WTC11 (cell line): ENCODE data around the gene PTPRK. TPM values are rescaled to one million over a fixed set of nuclear protein-coding genes. Genes with fewer than 3 reads are reported as not detected.

ENCODE experiments used
- ATAC-seq: fragments of 200-7000 bp; cut with Tn5 transposase; 2 replicates; pipeline ENCODE4 v1.10.0; 2021; ENCODE audit warnings: mild to moderate bottlenecking, moderate library complexity
- CTCF ChIA-PET: fragments of 300-600 bp; sonication (Branson Sonifier 250); formaldehyde crosslinking; loops from one replicate; lab custom pipeline; 2021; ENCODE audit warnings: antibody characterized with exemption; lab: Charles Lee
- POLR2A ChIA-PET: fragments of 350-600 bp; sonication (Branson Sonifier 250); formaldehyde crosslinking; loops from one replicate; lab custom pipeline; 2021; ENCODE audit warnings: antibody characterized with exemption; lab: Charles Lee
- DNase-seq: peaks from one replicate; pipeline ENCODE4 v3.0.0; 2021; ENCODE audit warnings: low spot score
- H3K27ac Mint-ChIP-seq: 2 replicates; pipeline ENCODE4 v1.8.0; 2021; ENCODE audit warnings: mixed read lengths
- H3K27me3 Mint-ChIP-seq: 2 replicates; pipeline ENCODE4 v1.8.0; 2021; ENCODE audit warnings: low read depth, mild to moderate bottlenecking, moderate library complexity, mixed read lengths
- H3K36me3 Mint-ChIP-seq: 2 replicates; pipeline ENCODE4 v1.8.0; 2021; ENCODE audit warnings: mixed read lengths
- H3K4me1 Mint-ChIP-seq: 2 replicates; pipeline ENCODE4 v1.8.0; 2022; ENCODE audit warnings: mixed read lengths
- H3K4me3 Mint-ChIP-seq: 2 replicates; pipeline ENCODE4 v1.8.0; 2021; ENCODE audit warnings: mild to moderate bottlenecking, moderate library complexity, mixed read lengths
- H3K9me3 Mint-ChIP-seq: 2 replicates; pipeline ENCODE4 v1.8.0; 2021; ENCODE audit warnings: mixed read lengths
- AFF4 ChIP-seq: sonication (generic); formaldehyde crosslinking; IDR thresholded peaks from 2 replicates; pipeline ENCODE4 v1.8.1; 2023; ENCODE audit warnings: mild to moderate bottlenecking, missing genetic modification reagents, borderline replicate concordance
- CREM ChIP-seq: sonication (generic); formaldehyde crosslinking; IDR thresholded peaks from 2 replicates; pipeline ENCODE4 v1.8.1; 2022; ENCODE audit warnings: mild to moderate bottlenecking, missing genetic modification reagents, moderate library complexity
- E2F5 ChIP-seq: sonication (generic); formaldehyde crosslinking; IDR thresholded peaks from 2 replicates; pipeline ENCODE4 v1.8.1; 2022; ENCODE audit warnings: mild to moderate bottlenecking, moderate library complexity, missing genetic modification reagents
- FOXJ3 ChIP-seq: sonication (generic); formaldehyde crosslinking; IDR thresholded peaks from 2 replicates; pipeline ENCODE4 v1.9.0; 2021; ENCODE audit warnings: missing genetic modification reagents, mild to moderate bottlenecking, borderline replicate concordance
- GRHL2 ChIP-seq: fragments of 250-450 bp; sonication (Bioruptor Pico); IDR thresholded peaks from 2 replicates; pipeline ENCODE4 v1.8.0; 2022; ENCODE audit warnings: mild to moderate bottlenecking, moderate library complexity; ENCODE audit not compliant: insufficient replicate concordance, severe bottlenecking
- GTF2I ChIP-seq: fragments of 250-450 bp; sonication (Bioruptor Pico); conservative IDR thresholded peaks from 2 replicates; pipeline ENCODE4 v1.4.0; 2021; ENCODE audit warnings: mild to moderate bottlenecking
- NFE2L1 ChIP-seq: sonication (generic); formaldehyde crosslinking; IDR thresholded peaks from 2 replicates; pipeline ENCODE4 v1.8.1; 2023; ENCODE audit warnings: missing genetic modification reagents
- NR3C1 ChIP-seq: sonication (generic); formaldehyde crosslinking; conservative IDR thresholded peaks from 2 replicates; pipeline ENCODE4 v1.8.1; 2023; ENCODE audit warnings: low read depth, mild to moderate bottlenecking, missing genetic modification reagents
- PRDM15 ChIP-seq: sonication (generic); formaldehyde crosslinking; IDR thresholded peaks from 2 replicates; pipeline ENCODE4 v1.8.0; 2022; ENCODE audit warnings: missing genetic modification reagents
- RELA ChIP-seq: sonication (generic); formaldehyde crosslinking; IDR thresholded peaks from 2 replicates; pipeline ENCODE4 v1.8.1; 2022; ENCODE audit warnings: missing genetic modification reagents, mild to moderate bottlenecking, borderline replicate concordance
- SMAD4 ChIP-seq: sonication (generic); formaldehyde crosslinking; IDR thresholded peaks from 2 replicates; pipeline ENCODE4 v1.8.0; 2022; ENCODE audit warnings: mild to moderate bottlenecking, missing genetic modification reagents
- TEAD4 ChIP-seq: sonication (generic); formaldehyde crosslinking; IDR thresholded peaks from 2 replicates; pipeline ENCODE4 v1.8.0; 2022; ENCODE audit warnings: mild to moderate bottlenecking, missing genetic modification reagents
- ZNF423 ChIP-seq: fragments of 250-450 bp; sonication (Bioruptor Pico); IDR thresholded peaks from 2 replicates; pipeline ENCODE4 v2.1.2; 2022; ENCODE audit warnings: mild to moderate bottlenecking, moderate library complexity
- ZSCAN18 ChIP-seq: fragments of 250-450 bp; sonication (Bioruptor Pico); IDR thresholded peaks from 2 replicates; pipeline ENCODE4 v2.1.2; 2022; ENCODE audit warnings: mild to moderate bottlenecking, moderate library complexity
- total RNA-seq: library from RNA; stranded (reverse); gene quantifications from 3 replicates; pipeline ENCODE4 v1.2.3, GENCODE V29; 2021
- TF ChIP-seq, protein P1 (sequence below): sonication (generic); formaldehyde crosslinking; IDR thresholded peaks from 2 replicates; pipeline ENCODE4 v1.8.0; 2022; ENCODE audit warnings: mild to moderate bottlenecking, missing genetic modification reagents
- TF ChIP-seq, protein P2 (sequence below): sonication (generic); formaldehyde crosslinking; conservative IDR thresholded peaks from 2 replicates; pipeline ENCODE4 v1.8.1; 2022; ENCODE audit warnings: mild to moderate bottlenecking, missing genetic modification reagents
- TF ChIP-seq, protein P3 (sequence below): sonication (generic); formaldehyde crosslinking; IDR thresholded peaks from 2 replicates; pipeline ENCODE4 v1.8.1; 2022; ENCODE audit warnings: low read depth, mild to moderate bottlenecking, moderate library complexity, missing genetic modification reagents, borderline replicate concordance
- TF ChIP-seq, protein P4 (sequence below): sonication (generic); formaldehyde crosslinking; IDR thresholded peaks from 2 replicates; pipeline ENCODE4 v1.8.0; 2023; ENCODE audit warnings: mild to moderate bottlenecking, missing genetic modification reagents

PTPRK gene
- total RNA-seq, 1 experiment from 2014 or later = 44.8 TPM

GRCh38 chr6:128235556-128235955, 284.8 kb downstream of the PTPRK start:
- H3K27ac Mint-ChIP-seq = no peak overlapping the region
- ATAC-seq (no peak), DNase-seq (no peak)
- no peak overlapping the region for H3K4me3 Mint-ChIP-seq
- peaks cover 6% of the 10 kb centered on the region for H3K4me1 Mint-ChIP-seq
- CTCF ChIA-PET = no interaction called here
- no peak for TF ChIP-seq RELA (CRISPR knock-in tag)
- no peak for TF ChIP-seq E2F5 (CRISPR knock-in tag)
- TF ChIP-seq PRDM15 (CRISPR knock-in tag) = no peak
- no peak for TF ChIP-seq ZSCAN18 (CRISPR knock-in tag)
- TF ChIP-seq SMAD4 (CRISPR knock-in tag) = no peak
- TF ChIP-seq, protein P1, sequence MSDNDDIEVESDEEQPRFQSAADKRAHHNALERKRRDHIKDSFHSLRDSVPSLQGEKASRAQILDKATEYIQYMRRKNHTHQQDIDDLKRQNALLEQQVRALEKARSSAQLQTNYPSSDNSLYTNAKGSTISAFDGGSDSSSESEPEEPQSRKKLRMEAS = no peak
- TF ChIP-seq, protein P2, sequence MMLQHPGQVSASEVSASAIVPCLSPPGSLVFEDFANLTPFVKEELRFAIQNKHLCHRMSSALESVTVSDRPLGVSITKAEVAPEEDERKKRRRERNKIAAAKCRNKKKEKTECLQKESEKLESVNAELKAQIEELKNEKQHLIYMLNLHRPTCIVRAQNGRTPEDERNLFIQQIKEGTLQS (CRISPR knock-in tag) = no peak
- TF ChIP-seq NFE2L1 = no peak
- no peak for TF ChIP-seq TEAD4 (CRISPR knock-in tag)
- TF ChIP-seq, protein P3, sequence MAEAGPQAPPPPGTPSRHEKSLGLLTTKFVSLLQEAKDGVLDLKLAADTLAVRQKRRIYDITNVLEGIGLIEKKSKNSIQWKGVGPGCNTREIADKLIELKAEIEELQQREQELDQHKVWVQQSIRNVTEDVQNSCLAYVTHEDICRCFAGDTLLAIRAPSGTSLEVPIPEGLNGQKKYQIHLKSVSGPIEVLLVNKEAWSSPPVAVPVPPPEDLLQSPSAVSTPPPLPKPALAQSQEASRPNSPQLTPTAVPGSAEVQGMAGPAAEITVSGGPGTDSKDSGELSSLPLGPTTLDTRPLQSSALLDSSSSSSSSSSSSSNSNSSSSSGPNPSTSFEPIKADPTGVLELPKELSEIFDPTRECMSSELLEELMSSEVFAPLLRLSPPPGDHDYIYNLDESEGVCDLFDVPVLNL (CRISPR knock-in tag) = no peak
- no peak for TF ChIP-seq ZNF423 (CRISPR knock-in tag)
- TF ChIP-seq GRHL2 (CRISPR knock-in tag) = no peak
- no peak for TF ChIP-seq CREM (CRISPR knock-in tag)
- no peak for TF ChIP-seq NR3C1 (CRISPR knock-in tag)
- H3K9me3 Mint-ChIP-seq = no peaks in the 10 kb centered on the region
- POLR2A ChIA-PET = no interaction called here
- H3K36me3 Mint-ChIP-seq = no peaks in the 10 kb centered on the region
- no peaks in the 10 kb centered on the region; the same call in 1 of the 2 replicates for H3K27me3 Mint-ChIP-seq

DNA sequence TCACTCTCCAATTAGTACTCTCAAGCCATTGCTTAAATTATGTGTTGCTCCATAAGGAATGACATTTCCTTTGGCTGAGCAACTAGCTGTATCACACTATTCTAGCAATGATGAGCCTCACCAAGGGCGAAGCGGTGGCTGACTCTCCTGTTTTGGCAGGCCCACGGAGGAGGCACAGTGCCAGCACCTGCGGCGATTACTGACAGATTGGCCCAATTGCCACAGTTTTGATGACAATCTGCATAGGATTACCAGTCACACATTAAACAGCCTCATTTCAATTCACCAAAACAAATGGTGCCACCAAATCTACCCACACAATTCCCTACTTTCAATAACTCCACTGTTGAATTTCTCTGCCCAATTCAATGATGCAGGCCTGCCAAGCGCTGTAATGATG, 286.9 kb downstream of the PTPRK start:
- ChIA-PET CTCF (no interaction called here), POLR2A (no interaction called here)
- DNase-seq = no peak
- H3K27ac Mint-ChIP-seq = no peak overlapping the region
- no peak overlapping the region for H3K4me3 Mint-ChIP-seq
- no peak for ATAC-seq
- no peaks in the 10 kb centered on the region for H3K9me3 Mint-ChIP-seq
- no peaks in the 10 kb centered on the region for H3K27me3 Mint-ChIP-seq
- no peaks in the 10 kb centered on the region for H3K36me3 Mint-ChIP-seq
- H3K4me1 Mint-ChIP-seq = peaks cover 6% of the 10 kb centered on the region
- TF ChIP-seq AFF4 (CRISPR knock-in tag) = no peak
- TF ChIP-seq FOXJ3 = no peak
- no peak for TF ChIP-seq ZSCAN18 (CRISPR knock-in tag)
- TF ChIP-seq, protein P4, sequence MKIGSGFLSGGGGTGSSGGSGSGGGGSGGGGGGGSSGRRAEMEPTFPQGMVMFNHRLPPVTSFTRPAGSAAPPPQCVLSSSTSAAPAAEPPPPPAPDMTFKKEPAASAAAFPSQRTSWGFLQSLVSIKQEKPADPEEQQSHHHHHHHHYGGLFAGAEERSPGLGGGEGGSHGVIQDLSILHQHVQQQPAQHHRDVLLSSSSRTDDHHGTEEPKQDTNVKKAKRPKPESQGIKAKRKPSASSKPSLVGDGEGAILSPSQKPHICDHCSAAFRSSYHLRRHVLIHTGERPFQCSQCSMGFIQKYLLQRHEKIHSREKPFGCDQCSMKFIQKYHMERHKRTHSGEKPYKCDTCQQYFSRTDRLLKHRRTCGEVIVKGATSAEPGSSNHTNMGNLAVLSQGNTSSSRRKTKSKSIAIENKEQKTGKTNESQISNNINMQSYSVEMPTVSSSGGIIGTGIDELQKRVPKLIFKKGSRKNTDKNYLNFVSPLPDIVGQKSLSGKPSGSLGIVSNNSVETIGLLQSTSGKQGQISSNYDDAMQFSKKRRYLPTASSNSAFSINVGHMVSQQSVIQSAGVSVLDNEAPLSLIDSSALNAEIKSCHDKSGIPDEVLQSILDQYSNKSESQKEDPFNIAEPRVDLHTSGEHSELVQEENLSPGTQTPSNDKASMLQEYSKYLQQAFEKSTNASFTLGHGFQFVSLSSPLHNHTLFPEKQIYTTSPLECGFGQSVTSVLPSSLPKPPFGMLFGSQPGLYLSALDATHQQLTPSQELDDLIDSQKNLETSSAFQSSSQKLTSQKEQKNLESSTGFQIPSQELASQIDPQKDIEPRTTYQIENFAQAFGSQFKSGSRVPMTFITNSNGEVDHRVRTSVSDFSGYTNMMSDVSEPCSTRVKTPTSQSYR (CRISPR knock-in tag) = no peak
- TF ChIP-seq GTF2I = no peak
